AG04449 (cell line): ENCODE measurements around the gene BMI1.

Source experiments
- CTCF ChIA-PET: fragments of 350-600 bp; formaldehyde crosslinking; extraction: SDS; loops from one replicate; lab custom pipeline; 2021; ENCODE audit warnings: antibody characterized with exemption; lab: Yijun Ruan, JAX
- POLR2A ChIA-PET: fragments of 400-600, 350-600 bp; formaldehyde crosslinking; extraction: SDS; loops from one replicate; lab custom pipeline; 2020; ENCODE audit warnings: antibody characterized with exemption, inconsistent platforms; lab: Yijun Ruan, JAX
- DNase-seq: peaks from one replicate; pipeline ENCODE4 v3.0.0-alpha.2; 2010; ENCODE audit warnings: low read depth, low spot score
- H3K4me3 ChIP-seq: 2 replicates; pipeline ENCODE4 v1.5.1; 2011; ENCODE audit warnings: low read depth, mild to moderate bottlenecking, control low read depth, low read length
- CTCF ChIP-seq: IDR thresholded peaks from one replicate; pipeline ENCODE4 v1.5.1; 2011; ENCODE audit warnings: mild to moderate bottlenecking, moderate library complexity, low read length, control low read depth, inconsistent platforms; ENCODE audit not compliant: insufficient read depth; ENCODE audit errors: missing control alignments

BMI1 gene

GRCh38 chr10:22325272-22326144, 4.6 kb downstream of the BMI1 start:
- DNase-seq = no peak
- CTCF ChIA-PET = interaction anchor here (0.8 to 1.7 kb wide), 3 partner anchors 13 to 14 kb away, joined by 3 to 4 read pairs (median 3); no protein-coding TSS in a partner anchor
- POLR2A ChIA-PET = interaction anchor here (0.6 to 1.8 kb wide), 3 partner anchors 9 to 798 kb away, joined by 3 to 6 read pairs (median 4); partner anchors contain the start of gene COMMD3
- H3K4me3 ChIP-seq = peak overlapping the region; percentile 63
- no peak for TF ChIP-seq CTCF

GRCh38 chr10:22326145-22326702, 5.3 kb downstream of the BMI1 start:
- POLR2A ChIA-PET = interaction anchor here (0.7 to 1.8 kb wide), 2 partner anchors 10 to 799 kb away, joined by 4 to 6 read pairs; partner anchors contain the start of gene COMMD3
- DNase-seq = no peak
- peak overlapping the region; percentile 61 for H3K4me3 ChIP-seq
- CTCF ChIA-PET = interaction anchor here (0.8 to 1.0 kb wide), 2 partner anchors 13 to 14 kb away, joined by 3 read pairs; no protein-coding TSS in a partner anchor
- no peak for TF ChIP-seq CTCF

GRCh38 chr10:22329150-22329549, 8.3 kb downstream of the BMI1 start:
- no peak for DNase-seq
- POLR2A ChIA-PET = no interaction called here
- CTCF ChIA-PET = no interaction called here
- no peak overlapping the region for H3K4me3 ChIP-seq
- no peak for TF ChIP-seq CTCF

GRCh38 chr10:22332116-22332692, 11.3 kb downstream of the BMI1 start:
- no peak overlapping the region for H3K4me3 ChIP-seq
- ChIA-PET POLR2A (interaction anchor here (1.0 kb wide), 1 partner anchor 8 kb away, joined by 3 read pairs; no protein-coding TSS in a partner anchor), CTCF (interaction anchor here (0.7 kb wide), 1 partner anchor 9 kb away, joined by 3 read pairs; no protein-coding TSS in a partner anchor)
- no peak for DNase-seq
- no peak for TF ChIP-seq CTCF

GRCh38 chr10:22333167-22333974, 12.5 kb downstream of the BMI1 start:
- no peak for TF ChIP-seq CTCF
- no peak for DNase-seq
- CTCF ChIA-PET = interaction anchor here (0.7 kb wide), 1 partner anchor 8 kb away, joined by 3 read pairs; no protein-coding TSS in a partner anchor
- POLR2A ChIA-PET = no interaction called here
- no peak overlapping the region for H3K4me3 ChIP-seq
